ENCODE results near the gene CTSE.

DNA sequence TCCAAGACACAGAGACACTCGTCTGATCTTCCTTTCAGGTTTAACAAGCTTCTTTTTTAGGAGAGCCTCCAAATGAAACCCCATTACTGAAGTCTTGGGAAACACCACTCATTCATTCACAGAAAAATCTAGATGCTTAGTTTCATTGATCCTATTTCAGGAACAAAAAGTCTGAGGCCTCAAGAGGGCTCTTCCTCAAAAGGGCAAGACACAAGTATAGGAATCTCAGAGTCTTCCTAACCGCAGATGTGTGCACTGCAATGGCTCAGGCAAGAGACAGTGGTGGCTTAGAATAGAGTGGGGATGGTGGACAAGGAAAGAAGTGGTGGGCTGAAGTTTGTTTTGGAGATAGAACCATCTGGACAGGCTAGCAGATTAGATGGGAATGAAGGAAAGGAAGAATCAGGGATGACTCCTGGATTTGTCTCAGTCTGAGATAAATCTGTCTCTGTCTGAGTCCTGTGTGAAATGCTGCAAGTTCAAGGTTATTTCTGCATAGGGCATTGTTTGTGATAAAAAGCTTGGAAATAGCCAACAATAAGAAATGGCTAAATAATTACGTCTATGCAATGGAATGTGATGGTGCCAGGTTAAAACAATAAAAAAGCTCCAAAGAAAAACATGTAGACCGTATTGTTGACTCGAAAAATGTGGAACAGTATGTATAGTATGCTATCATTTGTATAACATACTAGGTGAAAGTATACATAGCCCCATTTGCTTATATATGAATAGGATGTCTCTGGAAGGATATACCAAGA is 8.9 kb upstream of the CTSE start:
- TF ChIP-seq, protein P1, sequence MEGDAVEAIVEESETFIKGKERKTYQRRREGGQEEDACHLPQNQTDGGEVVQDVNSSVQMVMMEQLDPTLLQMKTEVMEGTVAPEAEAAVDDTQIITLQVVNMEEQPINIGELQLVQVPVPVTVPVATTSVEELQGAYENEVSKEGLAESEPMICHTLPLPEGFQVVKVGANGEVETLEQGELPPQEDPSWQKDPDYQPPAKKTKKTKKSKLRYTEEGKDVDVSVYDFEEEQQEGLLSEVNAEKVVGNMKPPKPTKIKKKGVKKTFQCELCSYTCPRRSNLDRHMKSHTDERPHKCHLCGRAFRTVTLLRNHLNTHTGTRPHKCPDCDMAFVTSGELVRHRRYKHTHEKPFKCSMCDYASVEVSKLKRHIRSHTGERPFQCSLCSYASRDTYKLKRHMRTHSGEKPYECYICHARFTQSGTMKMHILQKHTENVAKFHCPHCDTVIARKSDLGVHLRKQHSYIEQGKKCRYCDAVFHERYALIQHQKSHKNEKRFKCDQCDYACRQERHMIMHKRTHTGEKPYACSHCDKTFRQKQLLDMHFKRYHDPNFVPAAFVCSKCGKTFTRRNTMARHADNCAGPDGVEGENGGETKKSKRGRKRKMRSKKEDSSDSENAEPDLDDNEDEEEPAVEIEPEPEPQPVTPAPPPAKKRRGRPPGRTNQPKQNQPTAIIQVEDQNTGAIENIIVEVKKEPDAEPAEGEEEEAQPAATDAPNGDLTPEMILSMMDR (IDR thresholded peaks at IDR 0.05; ENCODE audit: insufficient read depth, low read length), result no peak
- TF ChIP-seq POLR2AphosphoS5 (IDR thresholded peaks at IDR 0.05; ENCODE audit: low read depth) (no peak), SPI1 (IDR thresholded peaks at IDR 0.05; ENCODE audit: borderline replicate concordance, low read depth) (0 out of 2 replicates have a peak, but pooled peaks have one; percentile 45)
